GM06990 (cell line): ENCODE measurements around the gene ATRX.
"Not testable (repeated sequence)": the region's sequence is repeated elsewhere in the genome, so short reads cannot be mapped to it uniquely, and the experiment has no call there.

Experiments
- DNase-seq: peaks from one replicate; pipeline ENCODE4 v3.0.0-alpha.2; 2011; ENCODE audit not compliant: insufficient read length; ENCODE audit errors: extremely low read depth
- H3K27me3 ChIP-seq: replicated peaks from 2 replicates; pipeline ENCODE4 v1.6.0; 2011; ENCODE audit warnings: low read length; ENCODE audit not compliant: control insufficient read depth, insufficient read depth
- H3K36me3 ChIP-seq: 2 replicates; pipeline ENCODE4 v1.5.1; 2011; ENCODE audit warnings: low read length; ENCODE audit not compliant: control insufficient read depth, insufficient read depth
- H3K4me3 ChIP-seq: replicated peaks from 2 replicates; pipeline ENCODE4 v1.5.1; 2011; ENCODE audit warnings: low read depth, mild to moderate bottlenecking, control low read depth, low read length
- TF ChIP-seq, protein P1 (sequence below): IDR thresholded peaks from 2 replicates; pipeline ENCODE4 v1.5.1; 2011; ENCODE audit warnings: low read length, control low read depth, mild to moderate bottlenecking, inconsistent platforms; ENCODE audit not compliant: insufficient read depth, poor library complexity, severe bottlenecking

The ATRX gene

DNA sequence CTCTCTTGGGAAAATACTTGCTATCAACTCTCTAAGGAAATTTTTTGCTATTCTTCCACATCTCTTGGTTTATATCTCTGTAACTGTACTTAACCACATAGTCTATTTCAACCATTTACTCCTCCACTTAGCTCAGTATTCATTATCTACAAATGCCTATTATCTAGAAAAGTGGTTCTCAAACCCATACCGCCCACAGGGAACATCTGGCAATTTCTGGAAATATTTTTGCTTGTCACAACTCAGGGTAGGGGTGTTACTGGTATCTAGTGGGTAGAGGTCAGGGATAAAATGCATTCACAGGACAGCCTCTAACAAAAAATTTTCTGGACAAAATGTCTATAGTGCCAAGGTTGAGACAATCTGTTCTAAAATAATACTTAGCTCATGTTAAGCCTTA lies 14.4 kb downstream of the ATRX start:
- Histone ChIP-seq H3K36me3 (no peaks in the 10 kb centered on the region), H3K4me3 (no peak overlapping the region), H3K27me3 (no peaks in the 10 kb centered on the region)
- TF ChIP-seq, protein P1, sequence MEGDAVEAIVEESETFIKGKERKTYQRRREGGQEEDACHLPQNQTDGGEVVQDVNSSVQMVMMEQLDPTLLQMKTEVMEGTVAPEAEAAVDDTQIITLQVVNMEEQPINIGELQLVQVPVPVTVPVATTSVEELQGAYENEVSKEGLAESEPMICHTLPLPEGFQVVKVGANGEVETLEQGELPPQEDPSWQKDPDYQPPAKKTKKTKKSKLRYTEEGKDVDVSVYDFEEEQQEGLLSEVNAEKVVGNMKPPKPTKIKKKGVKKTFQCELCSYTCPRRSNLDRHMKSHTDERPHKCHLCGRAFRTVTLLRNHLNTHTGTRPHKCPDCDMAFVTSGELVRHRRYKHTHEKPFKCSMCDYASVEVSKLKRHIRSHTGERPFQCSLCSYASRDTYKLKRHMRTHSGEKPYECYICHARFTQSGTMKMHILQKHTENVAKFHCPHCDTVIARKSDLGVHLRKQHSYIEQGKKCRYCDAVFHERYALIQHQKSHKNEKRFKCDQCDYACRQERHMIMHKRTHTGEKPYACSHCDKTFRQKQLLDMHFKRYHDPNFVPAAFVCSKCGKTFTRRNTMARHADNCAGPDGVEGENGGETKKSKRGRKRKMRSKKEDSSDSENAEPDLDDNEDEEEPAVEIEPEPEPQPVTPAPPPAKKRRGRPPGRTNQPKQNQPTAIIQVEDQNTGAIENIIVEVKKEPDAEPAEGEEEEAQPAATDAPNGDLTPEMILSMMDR, result no peak
- no peak for DNase-seq

DNA sequence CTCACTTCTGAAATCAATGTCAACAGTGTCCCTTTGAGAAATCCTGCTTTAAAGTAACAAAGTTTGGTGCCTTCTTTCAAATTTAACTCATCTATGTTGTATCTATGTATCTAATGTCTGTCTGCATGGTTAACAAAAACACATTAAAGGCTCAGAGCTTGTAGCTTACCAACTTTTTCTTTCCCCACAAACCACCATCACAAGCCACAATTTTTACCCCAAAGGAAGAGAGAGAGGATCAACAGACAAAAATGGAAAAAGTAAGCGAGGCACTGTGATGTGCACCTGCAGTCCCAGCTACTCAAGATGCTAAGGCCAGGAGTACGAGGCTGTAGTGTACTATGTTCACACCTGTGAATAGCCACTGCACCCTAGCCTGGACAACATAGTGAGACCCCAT lies 17.2 kb downstream of the ATRX start:
- Histone ChIP-seq H3K4me3 (no peak overlapping the region), H3K27me3 (no peaks in the 10 kb centered on the region), H3K36me3 (no peaks in the 10 kb centered on the region)
- TF ChIP-seq, protein P1, result no peak
- DNase-seq, result no peak

DNA sequence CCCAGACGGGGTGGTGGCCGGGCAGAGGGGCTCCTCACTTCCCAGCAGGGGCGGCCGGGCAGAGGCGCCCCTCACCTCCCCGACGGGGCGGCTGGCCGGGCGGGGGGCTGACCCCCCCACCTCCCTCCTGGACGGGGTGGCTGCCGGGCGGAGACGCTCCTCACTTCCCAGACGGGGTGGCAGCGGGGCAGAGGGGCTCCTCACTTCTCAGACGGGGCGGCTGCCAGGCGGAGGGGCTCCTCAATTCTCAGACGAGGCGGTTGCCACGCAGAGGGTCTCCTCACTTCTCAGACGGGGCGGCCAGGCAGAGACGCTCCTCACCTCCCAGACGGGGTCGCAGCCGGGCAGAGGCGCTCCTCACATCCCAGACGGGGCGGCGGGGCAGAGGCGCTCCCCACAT lies 19.8 kb downstream of the ATRX start:
- H3K36me3 ChIP-seq, DNase-seq, H3K4me3 ChIP-seq, H3K27me3 ChIP-seq: not testable (repeated sequence)

DNA sequence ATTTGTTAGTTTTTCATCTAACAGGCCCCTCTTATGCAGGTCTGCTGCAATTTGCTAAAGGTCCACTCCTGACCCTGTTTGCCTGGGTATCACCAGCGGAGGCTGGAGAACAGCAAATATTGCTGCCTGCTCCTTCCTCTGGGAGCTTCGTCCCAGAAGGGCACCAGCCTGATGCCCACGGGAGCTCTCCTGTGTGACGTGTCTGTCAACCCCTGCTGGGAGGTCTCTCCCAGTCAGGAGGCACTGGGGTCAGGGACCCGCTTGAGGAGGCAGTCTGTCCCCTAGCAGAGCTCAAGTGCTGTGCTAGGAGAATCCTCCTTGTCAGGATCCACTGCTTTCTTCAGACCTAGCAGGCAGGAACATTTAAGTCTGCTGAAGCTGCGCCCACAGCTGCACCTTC lies 30.5 kb downstream of the ATRX start:
- no peak overlapping the region for H3K4me3 ChIP-seq
- no peaks in the 10 kb centered on the region for H3K36me3 ChIP-seq
- DNase-seq, result no peak
- TF ChIP-seq, protein P1, result no peak
- no peaks in the 10 kb centered on the region for H3K27me3 ChIP-seq

DNA sequence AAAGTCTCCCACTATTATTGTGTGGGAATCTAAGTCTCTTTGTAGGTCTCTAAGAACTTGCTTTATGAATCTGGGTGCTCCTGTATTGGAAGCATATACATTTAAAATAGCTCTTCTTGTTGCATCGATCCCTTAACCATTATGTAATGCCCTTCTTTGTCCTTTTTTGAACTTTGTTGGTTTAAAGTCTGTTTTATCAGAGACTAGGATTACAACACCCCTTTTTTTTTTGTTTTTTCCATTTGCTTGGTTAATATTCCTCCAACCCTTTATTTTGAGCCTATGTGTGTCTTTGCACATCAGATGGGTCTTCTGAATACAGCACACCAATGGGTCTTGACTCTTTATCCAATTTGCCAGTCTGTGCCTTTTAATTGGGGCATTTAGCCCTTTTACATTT lies 32.1 kb downstream of the ATRX start:
- DNase-seq, result not testable (repeated sequence)

DNA sequence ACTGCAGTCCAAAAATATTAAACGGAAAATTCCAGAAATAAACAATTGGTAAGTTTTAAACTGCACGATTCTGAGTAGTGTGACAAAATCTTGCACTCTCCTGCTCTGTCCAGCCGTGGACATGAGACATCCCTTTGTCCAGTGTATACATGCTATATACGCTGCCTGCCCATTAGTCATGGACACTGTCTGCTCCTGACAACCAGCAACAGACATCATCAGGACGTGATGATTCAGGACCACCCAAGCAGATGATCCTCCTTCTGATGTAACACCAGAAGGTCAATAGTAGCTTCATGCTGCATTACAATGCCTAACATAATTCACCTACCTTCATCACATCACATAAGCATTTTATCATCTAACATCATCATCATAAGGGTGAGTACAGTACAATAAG lies 36.3 kb downstream of the ATRX start:
- H3K27me3 ChIP-seq, result no peaks in the 10 kb centered on the region

More for the DNA sequence above, 32.1 kb downstream of the ATRX start:
- H3K27me3 ChIP-seq, H3K4me3 ChIP-seq, H3K36me3 ChIP-seq: not testable (repeated sequence)

DNA sequence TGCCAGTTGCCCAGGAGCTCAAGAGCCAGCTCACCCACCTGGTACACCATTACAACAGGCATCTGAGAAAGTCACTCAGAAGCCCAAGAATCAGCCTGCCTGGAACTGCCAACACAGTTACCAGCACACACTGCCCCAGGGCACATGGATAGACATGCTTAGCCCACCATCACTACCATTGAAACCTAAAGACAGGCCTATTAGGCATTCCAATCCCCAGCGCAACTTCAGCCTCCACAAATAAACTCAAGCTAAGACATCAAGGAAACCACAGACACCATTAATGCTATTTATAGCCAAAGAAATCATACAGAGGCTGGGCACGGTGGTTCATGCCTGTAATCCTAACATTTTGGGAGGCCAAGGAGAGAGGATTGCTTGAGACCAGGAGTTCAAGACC lies 42.3 kb downstream of the ATRX start:
- TF ChIP-seq, protein P1, result no peak
- Histone ChIP-seq H3K27me3 (no peaks in the 10 kb centered on the region), H3K36me3 (no peaks in the 10 kb centered on the region), H3K4me3 (no peak overlapping the region)
- DNase-seq, result no peak

More for the DNA sequence above, 36.3 kb downstream of the ATRX start:
- Histone ChIP-seq H3K36me3 (no peaks in the 10 kb centered on the region), H3K4me3 (no peak overlapping the region)
- DNase-seq, result no peak
- TF ChIP-seq, protein P1, result no peak
